ENCODE data around the gene AOX1.

Gene AOX1

GRCh38 chr2:200618054-200618419 lies 32.2 kb downstream of the AOX1 start:
- Histone ChIP-seq H3K27me3 (replicated peaks; ENCODE audit: insufficient read depth, low read length) (no peaks in the 10 kb centered on the region), H3K9me3 (replicated peaks; ENCODE audit: insufficient read depth, low read length) (no peaks in the 10 kb centered on the region), H3K27ac (ENCODE audit: low read length) (peak overlapping the region; percentile 15; the same call in 1 of the 2 replicates), H3K4me2 (ENCODE audit: low read depth, low read length) (peak overlapping the region; percentile 30; the same call in 1 of the 2 replicates), H3K36me3 (replicated peaks; ENCODE audit: insufficient read depth, low read length) (no peaks in the 10 kb centered on the region), H3K79me2 (ENCODE audit: low read length) (no peaks in the 10 kb centered on the region), H4K20me1 (ENCODE audit: insufficient read depth, low read length) (no peaks in the 10 kb centered on the region), H3K4me3 (ENCODE audit: low read length) (no peak overlapping the region), H2AFZ (ENCODE audit: low read length) (peak overlapping the region; percentile 11; the same call in 1 of the 2 replicates), H3F3A (ENCODE audit: insufficient read depth, low read length) (no peaks in the 10 kb centered on the region), H3K4me1 (ENCODE audit: low read length) (peaks cover 21% of the 10 kb centered on the region), H3K9ac (ENCODE audit: low read length) (no peak overlapping the region), H3K9me2 (replicated peaks; ENCODE audit: insufficient read depth, low read length) (no peaks in the 10 kb centered on the region)
- no peak for DNase-seq
- TF ChIP-seq EZH2phosphoT487 (IDR thresholded peaks at IDR 0.05; ENCODE audit: low read length) (no peak), EZH2 (optimal IDR thresholded peaks at IDR 0.05; ENCODE audit: low read depth, low read length) (no peak)
- TF ChIP-seq, protein P1, sequence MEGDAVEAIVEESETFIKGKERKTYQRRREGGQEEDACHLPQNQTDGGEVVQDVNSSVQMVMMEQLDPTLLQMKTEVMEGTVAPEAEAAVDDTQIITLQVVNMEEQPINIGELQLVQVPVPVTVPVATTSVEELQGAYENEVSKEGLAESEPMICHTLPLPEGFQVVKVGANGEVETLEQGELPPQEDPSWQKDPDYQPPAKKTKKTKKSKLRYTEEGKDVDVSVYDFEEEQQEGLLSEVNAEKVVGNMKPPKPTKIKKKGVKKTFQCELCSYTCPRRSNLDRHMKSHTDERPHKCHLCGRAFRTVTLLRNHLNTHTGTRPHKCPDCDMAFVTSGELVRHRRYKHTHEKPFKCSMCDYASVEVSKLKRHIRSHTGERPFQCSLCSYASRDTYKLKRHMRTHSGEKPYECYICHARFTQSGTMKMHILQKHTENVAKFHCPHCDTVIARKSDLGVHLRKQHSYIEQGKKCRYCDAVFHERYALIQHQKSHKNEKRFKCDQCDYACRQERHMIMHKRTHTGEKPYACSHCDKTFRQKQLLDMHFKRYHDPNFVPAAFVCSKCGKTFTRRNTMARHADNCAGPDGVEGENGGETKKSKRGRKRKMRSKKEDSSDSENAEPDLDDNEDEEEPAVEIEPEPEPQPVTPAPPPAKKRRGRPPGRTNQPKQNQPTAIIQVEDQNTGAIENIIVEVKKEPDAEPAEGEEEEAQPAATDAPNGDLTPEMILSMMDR (IDR thresholded peaks at IDR 0.05; ENCODE audit: low read length), result no peak

- H3K4me2 ChIP-seq (ENCODE audit: low read depth, low read length), result no peak overlapping the region
- H3K9ac ChIP-seq (ENCODE audit: low read length), result no peak overlapping the region
- no peaks in the 10 kb centered on the region for H3F3A ChIP-seq (ENCODE audit: insufficient read depth, low read length)
- H4K20me1 ChIP-seq (ENCODE audit: insufficient read depth, low read length), result no peaks in the 10 kb centered on the region
- TF ChIP-seq EZH2phosphoT487 (IDR thresholded peaks at IDR 0.05; ENCODE audit: low read length) (no peak), EZH2 (optimal IDR thresholded peaks at IDR 0.05; ENCODE audit: low read depth, low read length) (no peak)
- TF ChIP-seq, protein P1 (IDR thresholded peaks at IDR 0.05; ENCODE audit: low read length), result no peak
- H3K27ac ChIP-seq (ENCODE audit: low read length), result no peak overlapping the region
- DNase-seq, result no peak
- no peaks in the 10 kb centered on the region for H3K79me2 ChIP-seq (ENCODE audit: low read length)
- H3K9me2 ChIP-seq (replicated peaks; ENCODE audit: insufficient read depth, low read length), result no peaks in the 10 kb centered on the region
- no peaks in the 10 kb centered on the region for H3K27me3 ChIP-seq (replicated peaks; ENCODE audit: insufficient read depth, low read length)
- no peaks in the 10 kb centered on the region for H3K36me3 ChIP-seq (replicated peaks; ENCODE audit: insufficient read depth, low read length)
- H3K9me3 ChIP-seq (replicated peaks; ENCODE audit: insufficient read depth, low read length), result no peaks in the 10 kb centered on the region
- no peak overlapping the region for H3K4me3 ChIP-seq (ENCODE audit: low read length)
- no peak overlapping the region for H2AFZ ChIP-seq (ENCODE audit: low read length)
- H3K4me1 ChIP-seq (ENCODE audit: low read length), result peaks cover 21% of the 10 kb centered on the region
These were observed 32.8 kb downstream of the AOX1 start for GRCh38 chr2:200618590-200619021.

DNA sequence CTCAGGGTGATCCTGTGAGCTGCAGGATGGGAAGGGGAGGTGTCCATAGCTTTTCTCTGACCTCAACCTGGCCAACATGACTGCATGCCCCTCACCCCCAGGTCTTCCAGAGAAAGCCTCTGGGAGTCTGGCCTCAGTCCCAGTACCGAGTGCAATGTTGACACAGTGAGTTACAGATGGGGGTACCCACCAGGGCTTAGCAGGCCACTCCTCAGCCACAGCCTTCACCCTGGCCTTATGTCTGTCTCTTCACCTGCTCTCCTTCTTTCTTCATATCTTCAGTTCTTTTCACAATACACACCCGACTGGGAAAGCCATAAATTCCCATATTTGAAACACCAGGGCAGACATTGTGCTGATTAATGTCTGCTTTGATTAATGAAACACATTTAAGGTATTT lies 33.5 kb downstream of the AOX1 start:
- H2AFZ ChIP-seq (ENCODE audit: low read length), result no peak overlapping the region
- no peaks in the 10 kb centered on the region for H3K27me3 ChIP-seq (replicated peaks; ENCODE audit: insufficient read depth, low read length)
- H3K79me2 ChIP-seq (ENCODE audit: low read length), result no peaks in the 10 kb centered on the region
- H3K27ac ChIP-seq (ENCODE audit: low read length), result no peak overlapping the region
- no peaks in the 10 kb centered on the region for H3K9me2 ChIP-seq (replicated peaks; ENCODE audit: insufficient read depth, low read length)
- no peaks in the 10 kb centered on the region for H4K20me1 ChIP-seq (ENCODE audit: insufficient read depth, low read length)
- DNase-seq, result no peak
- TF ChIP-seq, protein P1 (IDR thresholded peaks at IDR 0.05; ENCODE audit: low read length), result no peak
- TF ChIP-seq EZH2phosphoT487 (IDR thresholded peaks at IDR 0.05; ENCODE audit: low read length) (no peak), EZH2 (optimal IDR thresholded peaks at IDR 0.05; ENCODE audit: low read depth, low read length) (no peak)
- H3K4me1 ChIP-seq (ENCODE audit: low read length), result peaks cover 21% of the 10 kb centered on the region
- no peaks in the 10 kb centered on the region for H3K9me3 ChIP-seq (replicated peaks; ENCODE audit: insufficient read depth, low read length)
- H3K4me2 ChIP-seq (ENCODE audit: low read depth, low read length), result no peak overlapping the region
- H3K36me3 ChIP-seq (replicated peaks; ENCODE audit: insufficient read depth, low read length), result no peaks in the 10 kb centered on the region
- H3K4me3 ChIP-seq (ENCODE audit: low read length), result no peak overlapping the region
- no peak overlapping the region for H3K9ac ChIP-seq (ENCODE audit: low read length)
- no peaks in the 10 kb centered on the region for H3F3A ChIP-seq (ENCODE audit: insufficient read depth, low read length)

Data from MM.1S (cell line).